ENCODE measurements around the gene CYP2W1.

GRCh38 chr7:1030444-1031070, 47.6 kb downstream of the CYP2W1 start:
- TF ChIP-seq, protein P1, sequence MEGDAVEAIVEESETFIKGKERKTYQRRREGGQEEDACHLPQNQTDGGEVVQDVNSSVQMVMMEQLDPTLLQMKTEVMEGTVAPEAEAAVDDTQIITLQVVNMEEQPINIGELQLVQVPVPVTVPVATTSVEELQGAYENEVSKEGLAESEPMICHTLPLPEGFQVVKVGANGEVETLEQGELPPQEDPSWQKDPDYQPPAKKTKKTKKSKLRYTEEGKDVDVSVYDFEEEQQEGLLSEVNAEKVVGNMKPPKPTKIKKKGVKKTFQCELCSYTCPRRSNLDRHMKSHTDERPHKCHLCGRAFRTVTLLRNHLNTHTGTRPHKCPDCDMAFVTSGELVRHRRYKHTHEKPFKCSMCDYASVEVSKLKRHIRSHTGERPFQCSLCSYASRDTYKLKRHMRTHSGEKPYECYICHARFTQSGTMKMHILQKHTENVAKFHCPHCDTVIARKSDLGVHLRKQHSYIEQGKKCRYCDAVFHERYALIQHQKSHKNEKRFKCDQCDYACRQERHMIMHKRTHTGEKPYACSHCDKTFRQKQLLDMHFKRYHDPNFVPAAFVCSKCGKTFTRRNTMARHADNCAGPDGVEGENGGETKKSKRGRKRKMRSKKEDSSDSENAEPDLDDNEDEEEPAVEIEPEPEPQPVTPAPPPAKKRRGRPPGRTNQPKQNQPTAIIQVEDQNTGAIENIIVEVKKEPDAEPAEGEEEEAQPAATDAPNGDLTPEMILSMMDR (IDR thresholded peaks at IDR 0.05), result no peak
- TF ChIP-seq POLR2AphosphoS5 (IDR thresholded peaks at IDR 0.05; ENCODE audit: insufficient read depth in 1 of 2, low read depth in 1 of 2), result no peak
- TF ChIP-seq POLR2A (IDR thresholded peaks at IDR 0.05), result no peak

Data from vagina (tissue), 2 donors.